Measurements from ENCODE around the gene ENPP3.

- TF ChIP-seq CTCF (IDR thresholded peaks at IDR 0.05; ENCODE audit: borderline replicate concordance, extremely low read depth, low read length, poor library complexity, severe bottlenecking) (no peak), EZH2 (IDR thresholded peaks at IDR 0.05; ENCODE audit: borderline replicate concordance, low read depth, low read length, severe bottlenecking) (no peak)
Measured at GRCh38 chr6:131762984-131763383, 125.9 kb downstream of the ENPP3 start.

Measured in DND-41 (cell line).